Mesothelial cell of epicardium (in vitro differentiated cells): ENCODE results near the gene RMDN3. TPM values are rescaled to one million over a fixed set of nuclear protein-coding genes. Genes with fewer than 3 reads are reported as not detected.
A peak's percentile ranks its signal among the peaks of the same experiment; 100 is the strongest.

Experiments
- DNase-seq, 2 experiments: peaks; one replicate each; pipeline ENCODE4 v3.0.0; 2021; ENCODE audit warnings: low spot score in 2 of 2; ENCODE audit not compliant: unreplicated experiment in 2 of 2
- H3K27ac Mint-ChIP-seq: 2 replicates; pipeline ENCODE4 v1.8.0; 2021; ENCODE audit warnings: mixed read lengths
- H3K27me3 Mint-ChIP-seq: 2 replicates; pipeline ENCODE4 v1.8.0; 2021; ENCODE audit warnings: low read depth, mixed read lengths
- H3K36me3 Mint-ChIP-seq: 2 replicates; pipeline ENCODE4 v1.8.0; 2021; ENCODE audit warnings: mixed read lengths
- H3K4me1 Mint-ChIP-seq: 2 replicates; pipeline ENCODE4 v1.8.0; 2021; ENCODE audit warnings: mixed read lengths
- H3K4me3 Mint-ChIP-seq: 2 replicates; pipeline ENCODE4 v1.8.0; 2021; ENCODE audit warnings: mild to moderate bottlenecking, moderate library complexity, mixed read lengths
- H3K9me3 Mint-ChIP-seq: 2 replicates; pipeline ENCODE4 v1.8.0; 2021; ENCODE audit warnings: mixed read lengths
- CTCF ChIP-seq: fragments of 200-600 bp; sonication (generic); IDR thresholded peaks from one replicate; pipeline ENCODE4 v1.5.0; 2021; ENCODE audit warnings: antibody characterized with exemption; ENCODE audit not compliant: unreplicated experiment
- total RNA-seq: library from RNA; stranded (reverse); gene quantifications from 3 replicates; pipeline ENCODE4 v1.2.1, GENCODE V29; 2021

The RMDN3 gene
- total RNA-seq, 1 donor from 2014 or later: 29.3 TPM

- H3K9me3 Mint-ChIP-seq: no peaks in the 10 kb centered on the region
- DNase-seq: no peak
- TF ChIP-seq CTCF: no peak
- H3K36me3 Mint-ChIP-seq: peaks cover 2% of the 10 kb centered on the region
- H3K27ac Mint-ChIP-seq: no peak overlapping the region
- H3K4me1 Mint-ChIP-seq: peaks cover 44% of the 10 kb centered on the region
- H3K4me3 Mint-ChIP-seq: no peak overlapping the region
- H3K27me3 Mint-ChIP-seq: no peaks in the 10 kb centered on the region
Observed at GRCh38 chr15:40767838-40768500, 12.9 kb upstream of the RMDN3 start.

- H3K36me3 Mint-ChIP-seq: peaks cover under 1% of the 10 kb centered on the region
Observed at GRCh38 chr15:40766906-40767837, 12.1 kb upstream of the RMDN3 start.

GRCh38 chr15:40766194-40766815 lies 11.3 kb upstream of the RMDN3 start:
- Mint-ChIP-seq H3K9me3 (no peaks in the 10 kb centered on the region), H3K27me3 (no peaks in the 10 kb centered on the region), H3K4me1 (peaks cover 45% of the 10 kb centered on the region), H3K36me3 (no peaks in the 10 kb centered on the region), H3K27ac (peak overlapping the region; percentile 45), H3K4me3 (no peak overlapping the region)
- TF ChIP-seq CTCF: no peak
- DNase-seq: no peak

More at GRCh38 chr15:40766906-40767837, 12.1 kb upstream of the RMDN3 start:
- Mint-ChIP-seq H3K4me1 (peaks cover 45% of the 10 kb centered on the region), H3K27me3 (no peaks in the 10 kb centered on the region), H3K9me3 (no peaks in the 10 kb centered on the region), H3K4me3 (no peak overlapping the region), H3K27ac (no peak overlapping the region)
- no peak for DNase-seq
- no peak for TF ChIP-seq CTCF

- Mint-ChIP-seq H3K27ac (peak overlapping the region; percentile 92), H3K9me3 (no peaks in the 10 kb centered on the region), H3K4me3 (peak overlapping the region; percentile 75), H3K36me3 (no peaks in the 10 kb centered on the region), H3K27me3 (no peaks in the 10 kb centered on the region), H3K4me1 (peaks cover 39% of the 10 kb centered on the region)
- no peak for DNase-seq
- TF ChIP-seq CTCF: no peak
Observed at GRCh38 chr15:40764629-40765103, 9.6 kb upstream of the RMDN3 start.

GRCh38 chr15:40763801-40764628 lies 9.0 kb upstream of the RMDN3 start, which contains the start of gene GCHFR:
TSS of gene GCHFR (plus strand) at chr15:40764068. CDS start at chr15:40764181, 113 bp downstream.
- no peaks in the 10 kb centered on the region for H3K27me3 Mint-ChIP-seq
- peaks cover 34% of the 10 kb centered on the region for H3K4me1 Mint-ChIP-seq
- peak within 1 kb of the TSS; percentile 93 for H3K27ac Mint-ChIP-seq
- H3K4me3 Mint-ChIP-seq: peak within 1 kb of the TSS; percentile 75
- peak; percentile 62 to 77 for DNase-seq
- peak; percentile 30 for TF ChIP-seq CTCF
- H3K36me3 Mint-ChIP-seq: no peaks in the 10 kb centered on the region
- H3K9me3 Mint-ChIP-seq: no peaks in the 10 kb centered on the region
